GM12874 (cell line): ENCODE measurements around the gene TECPR1.

Experiments used
- CTCF ChIP-seq: IDR thresholded peaks from 2 replicates; pipeline ENCODE4 v1.5.1; 2011; ENCODE audit warnings: low read depth, mild to moderate bottlenecking, control low read depth, low read length, moderate library complexity; ENCODE audit not compliant: insufficient read depth

TECPR1 gene

DNA sequence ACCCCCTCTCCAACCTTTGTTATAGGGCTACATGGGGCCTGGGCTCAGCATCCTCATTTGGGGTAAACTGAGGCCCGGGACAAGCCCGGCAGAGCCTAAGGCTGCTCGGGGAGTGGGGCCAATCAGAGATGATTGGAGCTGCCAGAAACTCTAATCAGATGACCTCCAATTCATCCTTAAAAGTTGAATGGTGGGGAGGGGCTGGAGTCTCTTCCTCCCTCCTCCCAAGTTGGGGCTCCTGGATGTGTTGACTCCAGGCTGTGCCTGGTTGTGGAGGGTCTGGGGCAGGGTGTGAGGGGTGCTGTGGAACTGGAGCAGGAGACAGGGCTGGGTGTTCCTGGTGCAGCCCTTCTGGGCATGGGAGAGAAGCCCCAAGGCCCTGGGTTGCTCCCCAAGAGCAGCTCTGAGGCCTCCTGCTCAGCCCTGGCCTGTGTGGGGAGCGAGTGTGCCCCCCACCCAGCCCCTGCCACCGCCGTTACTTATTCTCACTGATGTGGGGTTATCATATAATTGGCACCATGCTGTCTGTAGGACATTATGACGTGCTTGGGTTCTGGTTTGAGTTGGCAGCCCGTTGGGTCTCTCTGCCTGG, 38.6 kb downstream of the TECPR1 start:
- TF ChIP-seq CTCF, result no peak

DNA sequence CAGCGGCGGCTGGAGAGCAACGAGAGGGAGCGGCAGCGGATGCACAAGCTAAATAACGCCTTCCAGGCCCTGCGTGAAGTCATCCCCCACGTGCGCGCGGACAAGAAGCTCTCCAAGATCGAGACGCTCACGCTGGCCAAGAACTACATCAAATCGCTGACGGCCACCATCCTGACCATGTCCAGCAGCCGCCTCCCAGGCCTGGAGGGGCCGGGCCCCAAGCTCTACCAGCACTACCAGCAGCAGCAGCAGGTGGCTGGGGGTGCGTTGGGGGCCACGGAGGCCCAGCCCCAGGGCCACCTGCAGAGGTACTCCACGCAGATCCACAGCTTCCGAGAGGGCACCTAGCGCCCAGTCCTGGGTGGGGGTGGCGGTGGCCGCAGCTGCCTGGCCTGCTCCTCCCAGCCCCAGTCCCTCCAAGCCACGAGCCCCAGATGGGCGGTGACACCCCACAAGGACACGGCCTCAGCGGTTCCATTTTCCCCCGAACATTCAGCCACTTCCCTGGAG, 39.4 kb downstream of the TECPR1 start:
- no peak for TF ChIP-seq CTCF

- TF ChIP-seq CTCF, result no peak
Measured at GRCh38 chr7:98211676-98212531, 40.1 kb downstream of the TECPR1 start.

DNA sequence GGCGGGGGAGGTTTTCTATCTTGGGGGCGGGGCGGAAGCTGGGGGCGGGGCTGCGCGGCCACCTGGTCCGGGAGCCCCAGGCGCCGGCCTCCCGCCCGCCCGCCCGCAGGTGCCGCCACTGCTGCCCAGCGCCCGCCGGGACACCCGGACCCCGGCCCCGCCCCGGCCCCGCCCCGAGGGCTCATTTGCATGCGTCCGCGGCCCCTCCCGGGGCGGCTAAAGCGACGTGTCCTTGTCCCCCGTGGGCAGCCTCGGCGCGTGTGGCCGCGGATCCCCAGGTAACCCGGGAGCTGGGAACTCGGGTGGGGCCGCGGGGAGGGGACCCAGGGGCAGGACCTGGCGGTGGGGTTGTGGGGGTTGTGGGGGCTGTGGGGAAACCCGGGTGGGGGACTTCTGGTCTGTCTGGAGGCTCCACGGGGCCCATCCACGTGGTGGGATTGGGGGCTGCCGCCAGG, 40.8 kb downstream of the TECPR1 start, which contains the start of gene BHLHA15:
TSS of gene BHLHA15 (plus strand) at position 219 of the 455 bp plus-strand sequence. CDS start 871 bp downstream, outside the sequence.
- no peak for TF ChIP-seq CTCF

DNA sequence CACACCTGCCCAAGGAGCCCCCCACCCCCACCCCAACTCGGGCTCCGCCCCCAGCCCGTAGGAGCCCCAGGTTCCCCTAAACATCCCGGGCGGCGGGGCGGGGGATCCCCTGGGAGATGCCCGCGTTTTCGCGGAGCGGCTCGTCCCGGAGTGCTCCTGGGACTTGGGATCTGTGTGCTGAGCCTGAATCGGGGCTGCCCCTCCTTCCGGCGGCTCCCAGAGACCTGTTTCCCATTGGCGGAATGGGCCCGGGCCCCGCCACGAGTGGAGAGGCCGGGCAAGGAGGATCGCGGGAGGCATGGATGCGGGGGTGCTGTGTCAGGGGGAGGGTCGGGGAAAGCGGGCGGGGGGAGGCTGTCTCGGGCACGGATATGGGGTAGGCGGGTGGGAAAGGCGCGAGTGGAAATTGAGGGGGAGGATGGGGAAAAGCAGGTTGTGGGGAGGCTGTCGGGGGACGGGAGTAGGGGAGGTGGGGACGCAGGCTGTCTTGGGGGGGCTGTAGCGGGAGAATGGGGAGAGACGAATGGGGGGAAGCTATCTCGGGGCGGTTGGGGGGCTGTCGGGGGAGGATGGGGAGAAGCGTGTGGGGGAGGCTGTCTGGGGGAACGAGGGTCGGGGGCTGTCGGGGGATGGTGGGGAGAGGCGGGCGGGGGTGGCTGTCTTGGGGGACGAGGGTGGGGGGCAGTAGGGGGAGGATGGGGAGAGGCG, 41.4 kb downstream of the TECPR1 start:
- no peak for TF ChIP-seq CTCF

- no peak for TF ChIP-seq CTCF
Measured at GRCh38 chr7:98209166-98209920, 42.7 kb downstream of the TECPR1 start.
